ENCODE data around the gene SH2D4B.

SH2D4B gene

GRCh38 chr10:80619036-80619435, 81.3 kb downstream of the SH2D4B start:
- H3K4me3 ChIP-seq (ENCODE audit: low read depth, low read length): no peak overlapping the region
- no peak for DNase-seq (ENCODE audit: low read depth)
- TF ChIP-seq CTCF (IDR thresholded peaks at IDR 0.05; ENCODE audit: low read depth, low read length, missing control alignments): no peak

- TF ChIP-seq CTCF (IDR thresholded peaks at IDR 0.05; ENCODE audit: low read depth, low read length, missing control alignments): no peak
- DNase-seq (ENCODE audit: low read depth): no peak
- H3K4me3 ChIP-seq (ENCODE audit: low read depth, low read length): no peak overlapping the region
These were observed 84.5 kb downstream of the SH2D4B start for GRCh38 chr10:80622153-80622552.

GRCh38 chr10:80630324-80630723, 92.6 kb downstream of the SH2D4B start:
- TF ChIP-seq CTCF (IDR thresholded peaks at IDR 0.05; ENCODE audit: low read depth, low read length, missing control alignments): no peak
- DNase-seq (ENCODE audit: low read depth): no peak

GRCh38 chr10:80632742-80633141, 95.0 kb downstream of the SH2D4B start:
- DNase-seq (ENCODE audit: low read depth): no peak
- no peak for TF ChIP-seq CTCF (IDR thresholded peaks at IDR 0.05; ENCODE audit: low read depth, low read length, missing control alignments)

More at GRCh38 chr10:80630324-80630723, 92.6 kb downstream of the SH2D4B start:
- H3K4me3 ChIP-seq (ENCODE audit: low read depth, low read length): no peak overlapping the region

GRCh38 chr10:80633383-80633860, 95.7 kb downstream of the SH2D4B start:
- TF ChIP-seq CTCF (IDR thresholded peaks at IDR 0.05; ENCODE audit: low read depth, low read length, missing control alignments): no peak
- no peak for DNase-seq (ENCODE audit: low read depth)

More at GRCh38 chr10:80632742-80633141, 95.0 kb downstream of the SH2D4B start:
- no peak overlapping the region for H3K4me3 ChIP-seq (ENCODE audit: low read depth, low read length)

GRCh38 chr10:80633910-80634309, 96.2 kb downstream of the SH2D4B start:
- no peak for TF ChIP-seq CTCF (IDR thresholded peaks at IDR 0.05; ENCODE audit: low read depth, low read length, missing control alignments)
- no peak overlapping the region for H3K4me3 ChIP-seq (ENCODE audit: low read depth, low read length)
- no peak for DNase-seq (ENCODE audit: low read depth)

More at GRCh38 chr10:80633383-80633860, 95.7 kb downstream of the SH2D4B start:
- no peak overlapping the region for H3K4me3 ChIP-seq (ENCODE audit: low read depth, low read length)

GRCh38 chr10:80642661-80643060, 105.0 kb downstream of the SH2D4B start:
- no peak for TF ChIP-seq CTCF (IDR thresholded peaks at IDR 0.05; ENCODE audit: low read depth, low read length, missing control alignments)
- no peak for DNase-seq (ENCODE audit: low read depth)
- H3K4me3 ChIP-seq (ENCODE audit: low read depth, low read length): no peak overlapping the region
